HG02642 (cell line): ENCODE data around the gene ADD3.

Experiments used
- ATAC-seq: cut with Tn5 transposase; IDR thresholded peaks from one replicate; pipeline ENCODE4 v1.9.1; 2021; ENCODE audit warnings: mild to moderate bottlenecking; ENCODE audit not compliant: unreplicated experiment, poor library complexity

The ADD3 gene

GRCh38 chr10:110007701-110008517 is at the start of gene ADD3:
Gene ADD3 (plus strand): TSS chr10:110007984. CDS start chr10:110100654, 92,670 bp downstream.
- peak; percentile 75 for ATAC-seq

- no peak for ATAC-seq
Measured at GRCh38 chr10:109958059-109958458, 49.7 kb upstream of the ADD3 start.

- no peak for ATAC-seq
Measured at GRCh38 chr10:109959259-109960145, 48.3 kb upstream of the ADD3 start.

GRCh38 chr10:109960682-109961081 is 47.1 kb upstream of the ADD3 start:
- ATAC-seq: no peak

GRCh38 chr10:109961174-109962001 is 46.4 kb upstream of the ADD3 start:
- no peak for ATAC-seq

- ATAC-seq: no peak
Measured at GRCh38 chr10:109962247-109962646, 45.5 kb upstream of the ADD3 start.

- ATAC-seq: no peak
Measured at GRCh38 chr10:109963439-109963838, 44.3 kb upstream of the ADD3 start.

GRCh38 chr10:109964318-109964717 is 43.5 kb upstream of the ADD3 start:
- ATAC-seq: no peak

- no peak for ATAC-seq
Measured at GRCh38 chr10:109966961-109967738, 40.6 kb upstream of the ADD3 start.

- no peak for ATAC-seq
Measured at GRCh38 chr10:109967739-109968088, 40.1 kb upstream of the ADD3 start.

- ATAC-seq: no peak
Measured at GRCh38 chr10:109968953-109969759, 38.6 kb upstream of the ADD3 start.

GRCh38 chr10:109969760-109970346 is 37.9 kb upstream of the ADD3 start:
- no peak for ATAC-seq

- no peak for ATAC-seq
Measured at GRCh38 chr10:109971634-109972033, 36.1 kb upstream of the ADD3 start.

- ATAC-seq: no peak
Measured at GRCh38 chr10:109972372-109973001, 35.3 kb upstream of the ADD3 start.

GRCh38 chr10:109973326-109973829 is 34.4 kb upstream of the ADD3 start:
- ATAC-seq: no peak

- ATAC-seq: no peak
Measured at GRCh38 chr10:109974504-109975191, 33.1 kb upstream of the ADD3 start.
